Smooth muscle cell (in vitro differentiated cells): Measurements from ENCODE around the gene TCF12. TPM values are rescaled to one million over a fixed set of nuclear protein-coding genes. Genes with fewer than 3 reads are reported as not detected.
"Not testable (repeated sequence)": the region's sequence is repeated elsewhere in the genome, so short reads cannot be mapped to it uniquely, and the experiment has no call there.

ENCODE experiments used
- DNase-seq: peaks from one replicate; lab custom pipeline; 2025; ENCODE audit not compliant: unreplicated experiment; lab: John Stamatoyannopoulos, UW
- H2AFZ ChIP-seq: fragments of 200-600 bp; sonication (generic); 2 replicates; pipeline ENCODE4 v1.6.0; 2016; ENCODE audit warnings: antibody characterized with exemption, low read depth, mild to moderate bottlenecking
- H3F3A ChIP-seq: fragments of 200-600 bp; sonication (generic); 2 replicates; pipeline ENCODE4 v1.6.0; 2017; ENCODE audit warnings: antibody characterized with exemption, low read depth
- H3K27ac ChIP-seq: fragments of 200-600 bp; sonication (generic); 2 replicates; pipeline ENCODE4 v1.5.1; 2016; ENCODE audit warnings: low read depth, mild to moderate bottlenecking
- H3K27me3 ChIP-seq: fragments of 200-600 bp; sonication (generic); 2 replicates; pipeline ENCODE4 v1.6.1; 2016; ENCODE audit warnings: low read depth, mild to moderate bottlenecking
- H3K36me3 ChIP-seq: fragments of 200-600 bp; sonication (generic); 2 replicates; pipeline ENCODE4 v1.5.1; 2016; ENCODE audit warnings: low read depth
- H3K4me1 ChIP-seq: fragments of 200-600 bp; sonication (generic); 2 replicates; pipeline ENCODE4 v1.5.1; 2016; ENCODE audit warnings: low read depth
- H3K4me2 ChIP-seq: fragments of 200-600 bp; sonication (generic); 2 replicates; pipeline ENCODE4 v1.6.0; 2016; ENCODE audit warnings: mild to moderate bottlenecking
- H3K4me3 ChIP-seq: fragments of 200-600 bp; sonication (generic); 2 replicates; pipeline ENCODE4 v1.5.1; 2016; ENCODE audit warnings: mild to moderate bottlenecking
- H3K79me2 ChIP-seq: fragments of 200-600 bp; sonication (generic); 2 replicates; pipeline ENCODE4 v1.6.0; 2016; ENCODE audit warnings: low read depth, mild to moderate bottlenecking
- H3K9ac ChIP-seq: fragments of 200-600 bp; sonication (generic); 2 replicates; pipeline ENCODE4 v1.6.0; 2016; ENCODE audit warnings: low read depth
- H3K9me3 ChIP-seq: fragments of 200-600 bp; sonication (generic); replicated peaks from 2 replicates; pipeline ENCODE4 v1.5.1; 2016; ENCODE audit warnings: low read depth
- H4K20me1 ChIP-seq: fragments of 200-600 bp; sonication (generic); 2 replicates; pipeline ENCODE4 v1.6.0; 2016; ENCODE audit warnings: low read depth
- CTCF ChIP-seq: fragments of 200-600 bp; sonication (generic); IDR thresholded peaks from 2 replicates; pipeline ENCODE4 v1.5.1; 2017; ENCODE audit warnings: borderline replicate concordance, mild to moderate bottlenecking, antibody characterized with exemption; ENCODE audit not compliant: insufficient read depth, poor library complexity, severe bottlenecking
- WGBS: methylation state at CpG from one replicate; pipeline ENCODE4 v1.1.7; 2016; ENCODE audit warnings: low lambda C conversion rate; 5-methylcytosine and 5-hydroxymethylcytosine counted together
- polyA plus RNA-seq: library from polyadenylated mRNA; unstranded; fragments of >200 nt; fragmentation: Nextera tagmentation; extraction: Ambion mirVana; gene quantifications from 2 replicates; pipeline ENCODE4 v1.2.1, GENCODE V29; 2016
- total RNA-seq: library from RNA; depleted of rRNA; stranded (reverse); fragments of >200 nt; gene quantifications from 2 replicates; pipeline ENCODE4 v1.2.3, GENCODE V29; 2014

TCF12 gene
- total and polyA plus RNA-seq, 2 experiments from 2014 or later, result 54.1 to 302 TPM

DNA sequence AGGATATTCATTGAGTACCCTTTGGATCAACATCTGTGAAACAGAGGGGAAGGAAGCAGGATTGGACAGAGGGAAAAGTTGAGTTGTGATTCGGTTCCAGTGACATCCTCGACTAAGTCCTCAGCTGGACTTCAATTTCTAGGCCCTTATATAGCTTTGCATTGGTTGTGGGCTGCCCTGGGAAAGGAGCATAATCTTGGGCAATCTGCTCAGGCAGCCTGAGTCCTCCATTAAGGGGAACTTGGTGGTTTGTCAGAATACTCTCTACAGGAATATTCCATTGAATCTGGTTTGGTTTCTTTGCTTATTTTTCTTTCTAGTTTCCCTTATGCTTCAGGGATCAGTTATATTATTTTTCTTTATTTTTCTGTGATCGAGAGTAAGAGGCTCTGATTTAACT is 94.1 kb downstream of the TCF12 start:
- no peaks in the 10 kb centered on the region for H3K27me3 ChIP-seq
- no peak overlapping the region for H3K27ac ChIP-seq
- 93% methylated on average over 3 of the region's 3 CpGs for WGBS
- H3K36me3 ChIP-seq, result no peaks in the 10 kb centered on the region
- H3K4me2 ChIP-seq, result no peak overlapping the region
- no peaks in the 10 kb centered on the region for H3F3A ChIP-seq
- no peaks in the 10 kb centered on the region for H3K4me1 ChIP-seq
- no peak overlapping the region for H2AFZ ChIP-seq
- peaks cover 94% of the 10 kb centered on the region for H4K20me1 ChIP-seq
- H3K9me3 ChIP-seq, result no peaks in the 10 kb centered on the region
- no peak overlapping the region for H3K4me3 ChIP-seq
- no peak for TF ChIP-seq CTCF
- peaks cover 81% of the 10 kb centered on the region for H3K79me2 ChIP-seq
- no peak for DNase-seq
- H3K9ac ChIP-seq, result no peak overlapping the region

DNA sequence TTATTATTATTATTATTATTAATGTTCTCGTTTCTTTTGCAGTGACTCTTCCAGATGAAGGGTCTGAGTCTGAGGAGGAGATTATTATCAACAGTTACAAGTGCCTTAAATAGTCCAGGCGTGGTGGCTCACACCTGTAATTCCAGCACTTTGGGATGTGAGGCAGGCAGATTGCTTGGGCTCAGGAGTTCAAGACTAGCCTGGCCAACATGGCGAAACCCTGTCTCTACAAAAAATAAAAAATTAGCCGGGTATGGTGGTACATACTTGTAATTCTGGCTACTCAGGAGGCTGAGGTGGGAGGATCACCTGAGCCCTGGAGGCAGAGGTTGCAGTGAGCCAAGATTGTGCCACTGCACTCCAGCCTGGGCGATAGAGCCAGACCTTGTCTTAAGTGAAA is 96.5 kb downstream of the TCF12 start:
- not testable (repeated sequence) for H3K9ac ChIP-seq, H3K4me3 ChIP-seq, DNase-seq, H3K27me3 ChIP-seq, H3K4me2 ChIP-seq, H3K27ac ChIP-seq, H3K36me3 ChIP-seq, H3K4me1 ChIP-seq, H2AFZ ChIP-seq, H3K9me3 ChIP-seq, H3F3A ChIP-seq
- Histone ChIP-seq H3K79me2 (peaks cover 83% of the 10 kb centered on the region), H4K20me1 (peaks cover 95% of the 10 kb centered on the region)
- 94% methylated on average over 5 of the region's 5 CpGs for WGBS

GRCh38 chr15:57015360-57015759 is 96.9 kb downstream of the TCF12 start:
- Histone ChIP-seq H3K36me3 (no peaks in the 10 kb centered on the region), H3K9me3 (no peaks in the 10 kb centered on the region), H4K20me1 (peaks cover 97% of the 10 kb centered on the region), H3K4me1 (peaks cover 9% of the 10 kb centered on the region), H3F3A (no peaks in the 10 kb centered on the region), H3K27me3 (no peaks in the 10 kb centered on the region), H3K27ac (peak overlapping the region; percentile 22), H2AFZ (no peak overlapping the region), H3K4me3 (no peak overlapping the region), H3K79me2 (peaks cover 83% of the 10 kb centered on the region), H3K4me2 (no peak overlapping the region), H3K9ac (no peak overlapping the region)
- TF ChIP-seq CTCF, result no peak
- DNase-seq, result no peak

GRCh38 chr15:57015897-57016296 is 97.5 kb downstream of the TCF12 start:
- Histone ChIP-seq H2AFZ (no peak overlapping the region), H3K4me1 (peaks cover 9% of the 10 kb centered on the region), H3K27me3 (no peaks in the 10 kb centered on the region), H3K36me3 (no peaks in the 10 kb centered on the region), H4K20me1 (peaks cover 97% of the 10 kb centered on the region), H3K4me3 (no peak overlapping the region), H3K9me3 (no peaks in the 10 kb centered on the region), H3K27ac (peak overlapping the region; percentile 22), H3K4me2 (no peak overlapping the region), H3K79me2 (peaks cover 83% of the 10 kb centered on the region), H3K9ac (no peak overlapping the region), H3F3A (no peaks in the 10 kb centered on the region)
- WGBS, result 45% methylated on average over 2 of the region's 2 CpGs
- DNase-seq, result no peak
- no peak for TF ChIP-seq CTCF
